ENCODE measurements around the gene GNB1L.

The GNB1L gene
- total RNA-seq: 2.7 to 19.9 (median 15.4) reads per million in 9 experiments

GRCh38 chr22:19854778-19855503, at the start of gene GNB1L, which contains the start of gene RTL10:
GNB1L (minus strand) TSS chr22:19854874; CDS start chr22:19821355, 33,519 bp downstream.
RTL10 (minus strand) TSS chr22:19854874; CDS start chr22:19852261, 2,613 bp downstream.
- DNase-seq (peak; percentile 92 to 95 (median 92)), ATAC-seq (replicated peaks) (peak; percentile 90)
- Mint-ChIP-seq H3K27me3 (no peaks in the 10 kb centered on the region), H3K4me3 (peak within 1 kb of the TSS; percentile 96 to 97), H3K36me3 (ENCODE audit: insufficient read depth) (peaks cover 12% of the 10 kb centered on the region), H3K9me3 (no peaks in the 10 kb centered on the region), H3K27ac (peak within 1 kb of the TSS; percentile 92 to 94), H3K4me1 (ENCODE audit: low read depth in 2 of 2) (peaks cover 35 to 39% of the 10 kb centered on the region in 2 donors)

GRCh38 chr22:19904174-19904856, 49.6 kb upstream of the GNB1L start:
- Mint-ChIP-seq H3K4me3 (no peak overlapping the region), H3K27ac (no peak overlapping the region), H3K27me3 (no peaks in the 10 kb centered on the region), H3K4me1 (ENCODE audit: low read depth in 2 of 2) (no peaks in the 10 kb centered on the region), H3K9me3 (no peaks in the 10 kb centered on the region), H3K36me3 (ENCODE audit: insufficient read depth) (no peaks in the 10 kb centered on the region)
- no peak for DNase-seq
- ATAC-seq (replicated peaks): no peak

- no peak overlapping the region for H3K27ac Mint-ChIP-seq
- ATAC-seq (replicated peaks) (no peak), DNase-seq (no peak)
- H3K4me1 Mint-ChIP-seq (ENCODE audit: low read depth in 2 of 2): no peaks in the 10 kb centered on the region
- H3K36me3 Mint-ChIP-seq (ENCODE audit: insufficient read depth): no peaks in the 10 kb centered on the region
- no peaks in the 10 kb centered on the region for H3K9me3 Mint-ChIP-seq
- no peaks in the 10 kb centered on the region for H3K27me3 Mint-ChIP-seq
- no peak overlapping the region for H3K4me3 Mint-ChIP-seq
Observed at GRCh38 chr22:19903513-19903912, 48.8 kb upstream of the GNB1L start.

GRCh38 chr22:19903031-19903430, 48.4 kb upstream of the GNB1L start:
- ATAC-seq (replicated peaks) (no peak), DNase-seq (no peak)
- Mint-ChIP-seq H3K36me3 (ENCODE audit: insufficient read depth) (no peaks in the 10 kb centered on the region), H3K4me3 (no peak overlapping the region), H3K27me3 (no peaks in the 10 kb centered on the region), H3K27ac (no peak overlapping the region), H3K9me3 (no peaks in the 10 kb centered on the region), H3K4me1 (ENCODE audit: low read depth in 2 of 2) (no peaks in the 10 kb centered on the region)

- Mint-ChIP-seq H3K27ac (no peak overlapping the region), H3K9me3 (no peaks in the 10 kb centered on the region), H3K36me3 (ENCODE audit: insufficient read depth) (no peaks in the 10 kb centered on the region), H3K27me3 (no peaks in the 10 kb centered on the region), H3K4me1 (ENCODE audit: low read depth in 2 of 2) (no peaks in the 10 kb centered on the region), H3K4me3 (no peak overlapping the region)
- ATAC-seq (replicated peaks) (no peak), DNase-seq (no peak)
Observed at GRCh38 chr22:19902245-19902715, 47.6 kb upstream of the GNB1L start.

GRCh38 chr22:19901577-19902244, 47.0 kb upstream of the GNB1L start:
- Mint-ChIP-seq H3K36me3 (ENCODE audit: insufficient read depth) (no peaks in the 10 kb centered on the region), H3K27ac (no peak overlapping the region), H3K27me3 (no peaks in the 10 kb centered on the region), H3K4me1 (ENCODE audit: low read depth in 2 of 2) (no peaks in the 10 kb centered on the region), H3K4me3 (no peak overlapping the region), H3K9me3 (no peaks in the 10 kb centered on the region)
- DNase-seq (no peak), ATAC-seq (replicated peaks) (no peak)

- H3K9me3 Mint-ChIP-seq: no peaks in the 10 kb centered on the region
- H3K36me3 Mint-ChIP-seq (ENCODE audit: insufficient read depth): no peaks in the 10 kb centered on the region
- H3K4me1 Mint-ChIP-seq (ENCODE audit: low read depth in 2 of 2): no peaks in the 10 kb centered on the region
- no peak overlapping the region for H3K4me3 Mint-ChIP-seq
- no peak overlapping the region for H3K27ac Mint-ChIP-seq
- DNase-seq (no peak), ATAC-seq (replicated peaks) (no peak)
- no peaks in the 10 kb centered on the region for H3K27me3 Mint-ChIP-seq
Observed at GRCh38 chr22:19900707-19901436, 46.2 kb upstream of the GNB1L start.

GRCh38 chr22:19898831-19899567, 44.3 kb upstream of the GNB1L start:
- Mint-ChIP-seq H3K36me3 (ENCODE audit: insufficient read depth) (no peaks in the 10 kb centered on the region), H3K4me3 (no peak overlapping the region), H3K27me3 (no peaks in the 10 kb centered on the region), H3K4me1 (ENCODE audit: low read depth in 2 of 2) (no peaks in the 10 kb centered on the region), H3K27ac (peak overlapping the region in 1 of 2 donors; percentile 25), H3K9me3 (no peaks in the 10 kb centered on the region)
- ATAC-seq (replicated peaks): no peak
- DNase-seq: no peak

GRCh38 chr22:19898145-19898544, 43.5 kb upstream of the GNB1L start:
- Mint-ChIP-seq H3K27ac (no peak overlapping the region), H3K9me3 (no peaks in the 10 kb centered on the region), H3K4me3 (no peak overlapping the region), H3K36me3 (ENCODE audit: insufficient read depth) (peaks cover 3% of the 10 kb centered on the region), H3K4me1 (ENCODE audit: low read depth in 2 of 2) (no peaks in the 10 kb centered on the region), H3K27me3 (no peaks in the 10 kb centered on the region)
- ATAC-seq (replicated peaks) (no peak), DNase-seq (no peak)

GRCh38 chr22:19897726-19898125, 43.1 kb upstream of the GNB1L start:
- no peaks in the 10 kb centered on the region for H3K9me3 Mint-ChIP-seq
- ATAC-seq (replicated peaks): no peak

GRCh38 chr22:19896665-19897355, 42.1 kb upstream of the GNB1L start:
- ATAC-seq (replicated peaks): no peak
- H3K4me3 Mint-ChIP-seq: no peak overlapping the region
- peaks cover 8% of the 10 kb centered on the region in 2 donors for H3K4me1 Mint-ChIP-seq (ENCODE audit: low read depth in 2 of 2)
- peak overlapping the region in 1 of 2 donors; percentile 29 for H3K27ac Mint-ChIP-seq
- no peaks in the 10 kb centered on the region for H3K27me3 Mint-ChIP-seq
- no peak for DNase-seq
- no peaks in the 10 kb centered on the region for H3K9me3 Mint-ChIP-seq
- peaks cover 3% of the 10 kb centered on the region for H3K36me3 Mint-ChIP-seq (ENCODE audit: insufficient read depth)

More at GRCh38 chr22:19897726-19898125, 43.1 kb upstream of the GNB1L start:
- Mint-ChIP-seq H3K27me3 (no peaks in the 10 kb centered on the region), H3K4me3 (no peak overlapping the region), H3K27ac (no peak overlapping the region), H3K36me3 (ENCODE audit: insufficient read depth) (peaks cover 3% of the 10 kb centered on the region), H3K4me1 (ENCODE audit: low read depth in 2 of 2) (no peaks in the 10 kb centered on the region)
- no peak for DNase-seq

GRCh38 chr22:19895160-19895849, 40.6 kb upstream of the GNB1L start:
- H3K36me3 Mint-ChIP-seq (ENCODE audit: insufficient read depth): peaks cover 3% of the 10 kb centered on the region
- no peak overlapping the region for H3K4me3 Mint-ChIP-seq
- DNase-seq (no peak), ATAC-seq (replicated peaks) (no peak)
- H3K27ac Mint-ChIP-seq: peak overlapping the region in 1 of 2 donors; percentile 38
- peaks cover 18% of the 10 kb centered on the region in 2 donors for H3K4me1 Mint-ChIP-seq (ENCODE audit: low read depth in 2 of 2)
- H3K9me3 Mint-ChIP-seq: no peaks in the 10 kb centered on the region
- no peaks in the 10 kb centered on the region for H3K27me3 Mint-ChIP-seq
